DND-41 (cell line): ENCODE measurements around the gene PRPF6.

ENCODE experiments used
- CTCF ChIP-seq: IDR thresholded peaks from 2 replicates; pipeline ENCODE4 v1.5.1; 2012; ENCODE audit warnings: borderline replicate concordance, low read length, moderate library complexity, mild to moderate bottlenecking; ENCODE audit not compliant: poor library complexity, severe bottlenecking; ENCODE audit errors: extremely low read depth
- EZH2 ChIP-seq: IDR thresholded peaks from 3 replicates; pipeline ENCODE4 v1.6.1; 2012; ENCODE audit warnings: borderline replicate concordance, low read depth, mild to moderate bottlenecking, moderate library complexity, low read length, inconsistent platforms; ENCODE audit not compliant: severe bottlenecking

GRCh38 chr20:64065974-64066343 is 85.0 kb downstream of the PRPF6 start:
- TF ChIP-seq CTCF (no peak), EZH2 (no peak)
